NCI-H345 treated with DMSO at 0.1 percent for 48 hours (cell line): ENCODE measurements around the gene SPR.

Source experiments
- DNase-seq: peaks from one replicate; lab custom pipeline; 2025; ENCODE audit not compliant: unreplicated experiment; lab: John Stamatoyannopoulos, UW

The SPR gene

DNA sequence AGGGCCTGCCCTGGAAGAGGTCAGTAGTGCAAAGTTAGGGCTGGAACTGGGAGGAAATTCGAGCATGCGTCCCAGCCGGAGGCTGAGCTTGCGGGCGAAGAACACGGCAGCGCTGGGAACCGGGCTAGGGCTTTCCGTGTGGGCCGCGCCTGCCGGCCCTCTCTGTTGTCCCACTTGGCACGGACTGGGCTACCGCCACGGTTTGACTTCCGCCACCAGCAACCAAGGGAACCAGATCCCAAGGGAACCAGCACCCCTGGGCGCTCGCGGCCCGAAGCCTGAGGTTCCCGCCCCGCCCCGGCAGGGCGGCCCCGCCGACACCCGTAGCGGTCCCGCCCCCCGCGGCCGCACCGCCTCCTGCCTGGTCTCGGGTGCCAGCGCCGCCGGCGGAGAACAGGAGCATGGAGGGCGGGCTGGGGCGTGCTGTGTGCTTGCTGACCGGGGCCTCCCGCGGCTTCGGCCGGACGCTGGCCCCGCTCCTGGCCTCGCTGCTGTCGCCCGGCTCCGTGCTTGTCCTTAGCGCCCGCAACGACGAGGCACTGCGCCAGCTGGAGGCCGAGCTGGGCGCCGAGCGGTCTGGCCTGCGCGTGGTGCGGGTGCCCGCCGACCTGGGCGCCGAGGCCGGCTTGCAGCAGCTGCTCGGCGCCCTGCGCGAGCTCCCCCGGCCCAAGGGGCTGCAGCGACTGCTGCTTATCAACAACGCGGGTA lies at the start of gene SPR:
Gene SPR (plus strand): TSS at position 377 of the 708 bp plus-strand sequence. CDS start 25 bp downstream, at position 402.
- DNase-seq: peak; percentile 58

GRCh38 chr2:72840066-72840465 lies 47.1 kb upstream of the SPR start:
- no peak for DNase-seq

DNA sequence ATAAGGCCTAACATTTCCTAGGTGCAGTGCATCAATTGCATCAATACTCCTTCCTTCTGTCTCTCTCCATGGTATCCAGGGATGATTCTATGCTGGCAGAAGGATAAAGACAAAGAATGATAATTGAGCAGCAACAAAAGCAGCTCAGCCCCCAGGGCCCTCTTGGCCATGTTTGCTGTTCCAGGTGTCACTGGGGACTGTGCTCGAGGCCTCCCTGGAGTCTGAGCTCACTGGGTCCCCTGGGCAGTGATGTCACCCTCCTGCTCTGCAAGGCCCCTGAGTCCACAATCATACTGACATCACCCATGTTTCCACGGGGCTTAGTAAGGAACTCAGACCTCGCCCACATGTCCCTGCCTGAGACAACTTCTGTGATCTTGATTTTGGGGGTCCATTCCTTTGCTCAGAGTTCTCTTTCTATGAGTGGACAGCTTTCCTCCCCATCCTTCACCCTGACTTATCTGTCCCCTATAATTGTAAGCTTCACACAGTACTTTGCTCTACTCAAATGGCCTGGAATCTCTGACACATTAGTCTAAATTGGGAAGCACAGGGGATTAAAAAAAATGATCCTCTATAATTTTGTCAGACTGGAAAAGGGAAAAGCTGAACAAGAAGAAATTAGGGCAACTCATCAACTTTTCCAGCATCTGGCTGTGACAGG lies 45.6 kb upstream of the SPR start:
- peak; percentile 79 for DNase-seq

DNA sequence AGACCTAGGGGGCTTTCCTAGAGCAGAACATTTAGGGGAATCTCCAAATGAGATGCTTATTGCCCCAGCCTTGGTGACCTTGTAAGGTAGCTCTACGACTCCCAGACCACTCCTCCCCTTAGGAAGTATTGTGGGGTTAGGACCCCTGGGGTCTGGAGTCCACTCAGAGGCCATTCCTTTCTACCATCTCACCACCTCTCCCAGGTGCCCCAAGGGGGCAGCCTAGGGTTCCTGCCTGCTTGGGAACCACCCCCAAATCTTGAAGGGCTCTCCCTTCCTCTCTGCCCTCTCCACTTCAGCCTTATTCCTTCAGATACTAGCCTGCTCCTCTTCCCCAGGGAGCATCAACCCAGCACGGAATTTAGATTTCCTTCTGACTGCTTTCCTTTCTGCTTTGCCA lies 43.9 kb upstream of the SPR start:
- DNase-seq: no peak

DNA sequence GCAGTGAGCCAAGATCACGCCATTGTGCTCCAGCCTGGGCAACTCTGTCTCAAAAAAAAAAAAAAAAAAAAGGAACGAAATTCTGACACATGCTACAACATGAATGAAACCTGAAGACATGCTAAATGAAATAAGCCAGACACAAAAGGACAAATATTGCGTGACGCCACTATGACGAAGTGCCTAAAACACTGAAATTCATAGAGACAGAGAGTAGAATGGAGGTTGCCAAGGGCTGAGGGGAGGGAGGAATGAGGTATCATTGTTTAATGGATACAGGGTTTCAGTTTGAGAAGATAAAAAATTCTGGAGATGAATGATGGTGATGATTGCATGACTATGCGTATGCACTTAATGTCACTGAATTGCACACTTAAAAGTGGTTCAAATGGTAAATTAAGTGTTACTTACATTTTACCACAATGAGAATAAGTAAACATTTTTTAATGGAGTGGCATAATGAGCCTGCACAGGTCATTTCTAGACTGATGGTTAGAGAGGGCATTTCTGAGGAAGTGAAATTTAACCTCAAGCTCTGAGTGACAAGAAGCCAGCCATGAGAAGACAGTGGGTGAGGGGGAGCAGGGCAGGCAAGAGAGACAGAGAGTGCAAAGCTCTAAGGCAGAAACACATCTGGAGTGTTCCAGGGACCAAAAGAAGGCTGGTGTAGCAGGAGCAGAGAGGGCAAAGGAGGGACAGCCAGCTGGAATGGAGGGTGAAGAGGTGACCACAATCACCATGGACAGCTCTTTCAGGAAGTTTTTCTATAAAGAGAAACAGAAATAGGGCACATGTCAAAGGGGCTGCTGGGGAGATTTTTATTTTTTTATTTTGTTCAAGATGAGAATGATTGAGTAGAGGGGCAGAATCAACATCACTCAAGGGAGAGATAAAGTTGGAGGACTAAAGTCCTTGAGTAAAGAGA lies 40.8 kb upstream of the SPR start:
- no peak for DNase-seq

GRCh38 chr2:72847534-72848315 lies 39.5 kb upstream of the SPR start:
- no peak for DNase-seq

DNA sequence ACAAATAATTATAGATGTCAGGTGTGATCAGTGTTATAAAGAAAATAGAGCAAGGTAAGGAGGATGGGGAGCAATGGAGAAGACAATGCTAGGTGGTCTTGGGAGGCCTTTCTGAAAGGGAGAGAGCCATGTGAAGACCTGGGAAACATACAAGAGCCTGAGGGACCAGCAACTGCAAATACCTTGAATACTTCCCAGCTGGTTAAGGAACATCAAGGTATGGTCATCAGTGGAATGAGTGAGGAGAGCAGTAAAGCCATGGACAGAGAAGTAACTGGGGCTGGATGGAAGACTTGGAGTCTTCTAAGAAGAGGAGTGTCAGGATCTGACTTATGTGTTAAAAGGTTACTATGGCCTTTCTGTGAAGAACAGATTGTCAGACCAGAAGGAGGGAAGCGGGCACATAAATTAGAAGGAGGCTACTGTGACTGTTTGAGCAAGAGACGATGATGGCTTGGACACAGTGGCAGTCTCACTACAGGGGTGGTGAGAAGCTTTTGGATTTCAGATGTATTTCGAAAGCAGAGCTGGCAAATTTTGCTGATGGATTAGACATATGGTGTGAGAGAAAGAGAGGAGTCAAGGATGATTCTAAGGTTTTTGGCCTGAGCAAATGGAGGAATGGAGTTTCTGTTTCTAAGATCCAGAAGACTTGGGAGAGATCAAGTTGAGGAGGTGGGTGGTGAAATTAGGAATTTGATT lies 38.6 kb upstream of the SPR start:
- no peak for DNase-seq

DNA sequence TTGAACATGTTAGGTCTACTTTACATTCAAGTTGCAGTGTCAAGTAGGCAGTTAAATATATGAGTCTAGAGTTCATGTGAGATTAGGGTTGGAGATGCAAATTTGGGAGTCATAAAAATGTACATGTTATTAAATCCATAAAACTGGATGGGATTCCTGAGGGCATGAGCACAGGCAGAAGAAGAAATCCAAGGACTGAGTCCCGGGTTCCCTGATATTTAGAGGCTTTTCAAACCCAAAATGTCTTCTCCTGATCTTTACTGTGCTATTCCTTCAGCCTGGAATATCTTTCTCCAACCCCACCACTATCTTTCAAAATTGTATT lies 38.1 kb upstream of the SPR start:
- DNase-seq: no peak

- DNase-seq: no peak
These were observed 35.9 kb upstream of the SPR start for GRCh38 chr2:72851333-72851732.

GRCh38 chr2:72859831-72860262 lies 27.4 kb upstream of the SPR start:
- peak; percentile 79 for DNase-seq

DNA sequence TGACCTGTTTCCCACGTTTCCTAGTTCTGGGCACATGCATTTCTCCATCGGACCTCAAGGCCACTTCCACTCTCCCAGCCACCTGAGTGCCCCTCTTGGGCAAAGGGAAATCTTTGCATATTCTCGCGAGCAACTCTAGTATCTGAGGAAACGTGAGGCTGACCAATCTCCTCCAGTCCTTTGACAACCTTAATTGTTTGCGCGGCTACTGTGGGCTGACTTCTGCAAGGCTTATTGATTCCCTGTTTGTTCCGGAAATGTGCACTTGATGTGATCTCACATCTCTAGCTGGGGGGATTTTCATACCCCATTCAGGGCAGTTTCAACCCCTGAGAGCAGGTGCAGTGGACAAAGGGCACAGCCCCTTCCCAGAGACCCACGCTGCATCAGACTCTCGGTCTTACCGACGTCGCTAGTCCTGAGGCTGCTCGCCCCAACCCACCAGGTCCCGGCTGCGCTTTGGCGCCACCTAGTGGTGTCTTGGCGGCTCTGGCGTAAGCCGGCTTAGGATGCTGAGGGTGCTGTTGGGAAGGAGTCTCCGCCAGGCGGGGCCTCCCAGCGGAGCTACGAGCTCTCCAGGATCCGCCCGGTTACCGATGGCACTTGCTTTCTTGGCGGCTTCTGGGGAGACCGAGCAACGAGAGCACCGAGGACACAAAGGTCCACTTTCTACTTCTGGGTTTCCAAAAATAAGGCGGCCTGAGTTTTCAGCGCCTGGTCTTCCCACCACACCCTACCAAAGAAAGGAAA lies 24.8 kb upstream of the SPR start:
- DNase-seq: peak; percentile 85

- DNase-seq: no peak
These were observed 24.2 kb upstream of the SPR start for GRCh38 chr2:72863046-72863445.

DNA sequence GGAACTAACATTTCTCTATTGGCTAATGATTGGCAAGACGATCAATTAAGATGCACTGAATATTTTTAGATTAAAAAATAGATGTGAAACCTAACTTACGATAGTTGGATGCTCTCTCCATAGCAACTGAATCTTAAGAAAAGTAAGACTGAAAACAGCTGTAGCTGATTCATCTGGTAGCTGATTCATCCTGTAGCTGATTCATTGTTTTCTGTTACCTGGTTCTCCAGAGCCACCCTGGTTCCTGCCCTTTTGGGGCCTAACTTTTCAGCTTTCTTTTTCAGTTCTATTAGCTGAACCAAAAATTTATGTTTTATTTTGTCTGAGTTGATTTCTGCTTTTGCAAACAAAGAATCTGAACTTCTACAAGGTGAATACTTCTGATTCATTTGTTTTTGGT lies 22.7 kb upstream of the SPR start:
- DNase-seq: no peak

GRCh38 chr2:72871060-72871459 lies 16.1 kb upstream of the SPR start:
- no peak for DNase-seq

DNA sequence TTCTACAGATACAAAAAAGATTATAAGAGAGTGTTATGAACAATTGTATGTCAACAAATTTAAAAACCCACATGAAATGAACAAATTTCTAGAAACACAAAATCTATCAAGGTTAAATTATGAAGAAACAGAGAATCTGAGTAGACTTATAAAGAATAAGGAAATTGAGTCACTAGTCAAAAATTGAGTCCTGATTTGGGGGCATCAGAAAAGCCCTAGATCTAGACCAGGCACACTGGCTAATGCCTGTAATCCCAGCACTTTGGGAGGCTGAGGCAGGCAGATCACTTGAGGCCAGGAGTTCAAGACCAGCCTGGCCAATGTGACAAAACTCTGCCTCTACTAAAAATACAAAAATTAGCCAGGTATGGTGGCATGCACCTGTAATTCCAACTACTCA lies 15.3 kb upstream of the SPR start:
- no peak for DNase-seq

- DNase-seq: no peak
These were observed 3.7 kb upstream of the SPR start for GRCh38 chr2:72883356-72883962.

DNA sequence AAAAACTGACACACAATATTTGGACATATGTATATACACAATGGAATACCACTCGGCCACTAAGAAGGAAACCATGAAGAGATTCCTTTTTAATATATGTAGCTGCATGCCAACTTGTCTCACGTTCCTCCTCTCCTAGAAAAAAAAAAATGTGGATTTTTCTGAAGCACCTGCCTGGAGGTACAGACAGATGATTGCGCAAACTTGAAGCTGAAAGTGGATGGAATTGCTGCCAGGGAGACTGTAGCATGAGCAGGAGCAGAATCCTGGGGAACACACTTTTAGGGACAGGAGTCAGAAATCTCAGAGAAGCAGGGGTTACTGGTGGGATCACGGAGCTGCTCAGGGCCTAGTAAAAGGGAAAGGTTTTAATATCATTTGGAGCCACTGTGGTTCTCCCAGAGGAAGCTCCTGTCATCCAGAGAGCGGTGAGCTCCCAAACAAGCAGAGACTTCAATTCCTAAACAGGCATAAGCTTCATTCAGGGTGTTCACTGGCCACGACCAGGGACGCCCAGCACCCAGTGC lies 640 bp upstream of the SPR start:
- DNase-seq: peak; percentile 21

DNA sequence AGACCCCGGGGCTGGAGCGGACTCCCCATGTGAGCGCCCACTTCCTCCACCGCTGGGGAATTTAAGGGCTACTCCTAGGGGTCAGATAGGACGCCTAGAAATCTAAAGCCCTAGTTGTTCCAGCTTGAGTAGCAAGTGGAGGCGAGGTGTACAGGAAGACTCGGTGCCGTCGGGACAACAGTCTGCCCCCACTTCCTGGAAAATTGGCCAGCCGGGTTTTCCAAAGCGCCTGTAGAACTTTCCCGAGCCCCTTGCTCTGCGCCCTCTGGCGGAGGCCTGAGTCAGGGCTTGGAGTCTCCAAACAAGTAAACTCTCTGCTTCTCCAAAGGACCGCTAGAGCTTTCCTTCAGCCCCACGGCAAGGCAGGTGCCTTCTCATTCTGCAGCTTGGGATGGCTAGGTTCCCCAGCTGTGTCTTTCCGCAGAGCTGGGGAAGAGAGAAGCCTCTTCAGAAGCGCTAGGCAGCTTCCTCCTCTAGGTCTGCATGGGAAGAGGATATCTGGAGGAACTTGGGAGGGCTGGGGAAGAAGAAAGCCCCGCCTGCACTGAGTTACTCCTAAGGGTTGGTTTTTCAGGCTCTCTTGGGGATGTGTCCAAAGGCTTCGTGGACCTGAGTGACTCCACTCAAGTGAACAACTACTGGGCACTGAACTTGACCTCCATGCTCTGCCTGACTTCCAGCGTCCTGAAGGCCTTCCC lies 681 bp downstream of the SPR start:
- peak; percentile 83 for DNase-seq
